ENCODE results near the gene HK2. TPM values are rescaled to one million over a fixed set of nuclear protein-coding genes. Genes with fewer than 3 reads are reported as not detected.

Gene HK2
- total RNA-seq, 1 donor from 2014 or later = 15.7 TPM

Other genes starting within 250 kb of the HK2 start
- gene M1AP, start 185.8 kb upstream of the HK2 start, total RNA-seq = 1.1 TPM
- 11.5 TPM for gene SEMA4F, start 179.9 kb upstream of the HK2 start, total RNA-seq
- 42.0 TPM for gene POLE4, start 124.5 kb downstream of the HK2 start, total RNA-seq